GM12878 (cell line): ENCODE results near the gene ISM1. TPM values are rescaled to one million over a fixed set of nuclear protein-coding genes. Genes with fewer than 3 reads are reported as not detected.

Source experiments
- ATAC-seq: fragments of 200-7000 bp; cut with Tn5 transposase; 3 replicates; pipeline ENCODE4 v1.9.1; 2020; ENCODE audit warnings: mild to moderate bottlenecking, moderate library complexity
- BruUV-seq: library from RNA; stranded (reverse); fragments of 400-500 nt; replicated peaks from 2 replicates; lab custom pipeline; 2021; lab: Mats Ljungman, UMichigan
- CTCF ChIA-PET: fragments of 300-600 bp; sonication (Branson Sonifier 250); formaldehyde crosslinking; extraction: SDS; loops from one replicate; lab custom pipeline; 2021; ENCODE audit warnings: inconsistent platforms; lab: Yijun Ruan, JAX
- POLR2A ChIA-PET: fragments of 350-600 bp; formaldehyde crosslinking; extraction: SDS; loops from one replicate; lab custom pipeline; 2021; ENCODE audit warnings: inconsistent platforms; lab: Charles Lee
- RAD21 ChIA-PET: fragments of 300-600 bp; sonication (Branson Sonifier 250); formaldehyde crosslinking; loops from one replicate; lab custom pipeline; 2023; ENCODE audit warnings: antibody characterized with exemption; ENCODE audit not compliant: unreplicated experiment; lab: Charles Lee
- SMC1A ChIA-PET: fragments of 300-600 bp; sonication (Branson Sonifier 250); formaldehyde crosslinking; loops from one replicate; lab custom pipeline; 2023; ENCODE audit not compliant: unreplicated experiment, uncharacterized antibody; lab: Charles Lee
- DNase-seq: peaks from one replicate; pipeline ENCODE4 v3.0.0-alpha.2; 2011; ENCODE audit warnings: low read depth, low spot score
- FAIRE-seq: peaks from 3 replicates; lab custom pipeline; 2011; peaks lifted over from hg19 to GRCh38; lab: Jason Lieb, UNC
- H2AFZ ChIP-seq: 2 replicates; pipeline ENCODE4 v1.6.0; 2011; ENCODE audit warnings: low read depth, low read length, control low read depth; ENCODE audit not compliant: control insufficient read depth
- H3K27ac ChIP-seq: 2 replicates; pipeline ENCODE4 v1.5.1; 2011; ENCODE audit warnings: control low read depth; ENCODE audit not compliant: control insufficient read depth, insufficient read depth
- H3K27me3 ChIP-seq, 2 experiments: replicated peaks in 1 of 2; 2 replicates each; pipeline versions ENCODE4 v1.6.0 to v1.6.1; 2011; ENCODE audit warnings: low read length in 1 of 2; ENCODE audit not compliant: control insufficient read depth in 2 of 2, insufficient read depth in 2 of 2
- H3K36me3 ChIP-seq, 2 experiments: 2 replicates each; pipeline ENCODE4 v1.5.1; 2011; ENCODE audit warnings: low read length in 1 of 2; ENCODE audit not compliant: control insufficient read depth in 2 of 2, insufficient read depth in 2 of 2
- H3K4me1 ChIP-seq: 2 replicates; pipeline ENCODE4 v1.6.1; 2011; ENCODE audit warnings: mild to moderate bottlenecking, low read length, moderate library complexity, mixed read lengths; ENCODE audit not compliant: control insufficient read depth, insufficient read depth
- H3K4me2 ChIP-seq: 2 replicates; pipeline ENCODE4 v1.6.0; 2011; ENCODE audit warnings: control low read depth; ENCODE audit not compliant: control insufficient read depth, insufficient read depth
- H3K4me3 ChIP-seq: fragments of 200-600 bp; sonication (generic); 2 replicates; pipeline ENCODE4 v1.5.1; 2016
- H3K79me2 ChIP-seq: 2 replicates; pipeline ENCODE4 v1.6.0; 2011; ENCODE audit warnings: low read length; ENCODE audit not compliant: control insufficient read depth, insufficient read depth
- H3K9ac ChIP-seq: 2 replicates; pipeline ENCODE4 v1.8.0; 2011; ENCODE audit warnings: low read length, control low read depth, mixed read lengths; ENCODE audit not compliant: control insufficient read depth, insufficient read depth
- H3K9me3 ChIP-seq: replicated peaks from 3 replicates; pipeline ENCODE4 v1.5.1; 2011; ENCODE audit warnings: mild to moderate bottlenecking, low read length; ENCODE audit not compliant: control insufficient read depth, insufficient read depth
- H4K20me1 ChIP-seq: 2 replicates; pipeline ENCODE4 v1.6.0; 2011; ENCODE audit not compliant: control insufficient read depth, insufficient read depth
- BHLHE40 ChIP-seq, 2 experiments: fragments of 450-650 bp in 1 of 2; IDR thresholded peaks; 2 replicates each; pipeline ENCODE4 v1.6.1; 2011 to 2017; ENCODE audit warnings: low read depth in 2 of 2, borderline replicate concordance in 1 of 2, improper control_type of control experiment in 1 of 2, low read length in 1 of 2, mild to moderate bottlenecking in 1 of 2
- CHD2 ChIP-seq: IDR thresholded peaks from 2 replicates; pipeline ENCODE4 v1.6.1; 2011; ENCODE audit warnings: low read depth, low read length, improper control_type of control experiment, borderline replicate concordance
- EED ChIP-seq: sonication (generic); IDR thresholded peaks from 2 replicates; pipeline ENCODE4 v1.6.1; 2016; ENCODE audit warnings: antibody characterized with exemption, low read depth
- GATAD2B ChIP-seq: fragments of 450-650 bp; conservative IDR thresholded peaks from 2 replicates; pipeline ENCODE4 v1.6.1; 2017; ENCODE audit warnings: low read depth, mild to moderate bottlenecking, moderate library complexity
- HCFC1 ChIP-seq: fragments of 150-350 bp; IDR thresholded peaks from 2 replicates; pipeline ENCODE4 v1.6.1; 2014; ENCODE audit warnings: low read length
- HDAC6 ChIP-seq: fragments of 200-600 bp; sonication (generic); IDR thresholded peaks from one replicate; pipeline ENCODE4 v1.8.0; 2017; ENCODE audit warnings: antibody characterized with exemption; ENCODE audit not compliant: unreplicated experiment
- HDGF ChIP-seq: fragments of 450-650 bp; IDR thresholded peaks from 2 replicates; pipeline ENCODE4 v1.6.1; 2016; ENCODE audit warnings: antibody characterized with exemption
- MTA3 ChIP-seq: IDR thresholded peaks from 2 replicates; pipeline ENCODE4 v1.6.1; 2012; ENCODE audit warnings: low read length, inconsistent platforms, borderline replicate concordance
- NFYB ChIP-seq: IDR thresholded peaks from 2 replicates; pipeline ENCODE4 v1.6.1; 2011; ENCODE audit warnings: low read depth, mild to moderate bottlenecking, low read length, improper control_type of control experiment, moderate library complexity; ENCODE audit not compliant: insufficient read depth
- RUNX3 ChIP-seq: IDR thresholded peaks from 2 replicates; pipeline ENCODE4 v1.6.1; 2012; ENCODE audit warnings: low read length, inconsistent platforms
- SIX5 ChIP-seq: IDR thresholded peaks from 2 replicates; pipeline ENCODE4 v1.6.1; 2011; ENCODE audit warnings: mild to moderate bottlenecking, low read depth, low read length, moderate library complexity; ENCODE audit not compliant: severe bottlenecking
- STAT3 ChIP-seq: IDR thresholded peaks from 2 replicates; pipeline ENCODE4 v1.6.1; 2011; ENCODE audit warnings: low read depth, low read length, improper control_type of control experiment
- SUPT20H ChIP-seq: IDR thresholded peaks from 2 replicates; pipeline ENCODE4 v1.6.1; 2011; ENCODE audit warnings: low read depth, mild to moderate bottlenecking, low read length, moderate library complexity, borderline replicate concordance; ENCODE audit not compliant: control insufficient read depth
- TCF12 ChIP-seq: IDR thresholded peaks from 2 replicates; pipeline ENCODE4 v1.6.1; 2011; ENCODE audit warnings: low read depth, mild to moderate bottlenecking, low read length
- YY1 ChIP-seq: IDR thresholded peaks from 2 replicates; pipeline ENCODE4 v1.6.1; 2011; ENCODE audit warnings: low read depth, mild to moderate bottlenecking, low read length
- ZNF207 ChIP-seq: fragments of 450-650 bp; IDR thresholded peaks from 2 replicates; pipeline ENCODE4 v1.6.1; 2014; ENCODE audit warnings: antibody characterized with exemption, mild to moderate bottlenecking, borderline replicate concordance
- ZNF384 ChIP-seq: IDR thresholded peaks from 2 replicates; pipeline ENCODE4 v1.6.1; 2012; ENCODE audit warnings: low read depth, mild to moderate bottlenecking, low read length, improper control_type of control experiment, borderline replicate concordance
- WGBS: methylation state at CpG from one replicate; pipeline ENCODE4 v1.1.6; 2016; ENCODE audit warnings: low lambda C conversion rate; ENCODE audit not compliant: insufficient replicate concordance, insufficient coverage; ENCODE audit errors: missing lambda C conversion rate; 5-methylcytosine and 5-hydroxymethylcytosine counted together
- in situ Hi-C: fragments of 300-500 bp; cut with MboI; formaldehyde crosslinking; loops from 9 replicates; pipeline ENCODE4 v1.14.3; 2018; ENCODE audit warnings: mixed read lengths
- intact Hi-C: fragments of 100-400 bp; cut with micrococcal nuclease; formaldehyde crosslinking; loops from one replicate; pipeline ENCODE4 v1.14.2; 2022; ENCODE audit not compliant: unreplicated experiment
- polyA plus RNA-seq, 11 experiments: library from polyadenylated mRNA; depleted of rRNA in 4 of 11; unstranded in 6 of 11; stranded (reverse) in 5 of 11; fragments of >200 nt; fragmentation: Nextera tagmentation in 4 of 11; fragmentation: Illumina TruSeq in 1 of 11; extraction: Ambion mirVana in 4 of 11; extraction: Trizol in 1 of 11; gene quantifications; 1 replicate in 1 of 11; 2 replicates in 10 of 11; pipeline versions ENCODE4 v1.2.1 to v1.2.3, GENCODE V29; 2011 to 2016; ENCODE audit warnings: inconsistent platforms in 2 of 11, missing spikeins in 2 of 11, low read depth in 1 of 11
- total RNA-seq, 4 experiments: library from RNA; depleted of rRNA in 3 of 4; stranded (reverse); fragments of >200 nt in 3 of 4; fragmentation: Illumina TruSeq in 1 of 4; extraction: Trizol in 1 of 4; gene quantifications; 2 replicates each; pipeline versions ENCODE4 v1.2.1 to v1.2.3, GENCODE V29; 2013 to 2021
- TF ChIP-seq, protein P1 (sequence below): IDR thresholded peaks from 2 replicates; pipeline ENCODE4 v1.6.1; 2011; ENCODE audit warnings: low read depth, low read length, improper control_type of control experiment, borderline replicate concordance
- TF ChIP-seq, protein P2 (sequence below): fragments of 150-350 bp; IDR thresholded peaks from 2 replicates; pipeline ENCODE4 v1.6.1; 2014; ENCODE audit warnings: mild to moderate bottlenecking, low read depth, low read length

ISM1 gene
- total and polyA plus RNA-seq, 10 of the 15 experiments (the other 5 are each of a cell fraction or from before 2014, with no cell fraction given) = 0.01 to 0.03 TPM; not detected in 8

DNA sequence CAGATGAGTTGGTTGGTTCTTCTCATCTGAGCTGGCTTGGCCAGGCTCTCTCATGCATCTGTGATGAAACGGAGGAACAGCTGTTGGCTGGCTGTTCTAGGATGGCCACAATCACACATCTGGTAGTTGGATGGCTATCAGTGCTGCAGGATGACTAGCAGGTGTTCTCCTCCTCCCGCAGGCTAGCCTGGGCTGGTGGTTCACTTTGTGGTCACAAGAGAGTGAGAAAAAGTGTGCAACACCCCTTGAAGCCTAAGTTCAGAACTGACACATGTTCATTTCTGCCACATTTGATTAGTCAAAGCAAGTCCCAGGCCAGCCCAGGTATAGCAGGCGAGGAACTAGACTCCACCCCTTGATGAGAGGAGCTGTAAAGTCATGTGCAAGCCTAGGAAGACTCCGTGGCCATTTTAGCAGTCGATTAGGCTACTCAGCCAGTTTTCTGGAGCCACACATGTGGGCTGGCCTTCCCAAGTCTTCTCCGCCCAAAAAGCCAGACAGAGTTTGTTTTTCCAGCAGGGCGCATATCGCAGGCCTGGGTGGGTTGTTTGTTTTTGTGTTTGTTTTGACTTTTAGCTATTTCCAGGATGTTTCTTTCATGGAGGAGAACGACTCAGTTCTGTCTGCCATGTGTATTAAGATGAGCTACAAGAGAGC lies 120.8 kb downstream of the ISM1 start:
- ATAC-seq (peak; percentile 35), DNase-seq (no peak), FAIRE-seq (no peak)
- 41% methylated on average over 9 of the region's 9 CpGs for WGBS
- Histone ChIP-seq H3K27me3 (no peaks in the 10 kb centered on the region), H3K27ac (no peak overlapping the region), H3K9ac (no peak overlapping the region), H4K20me1 (no peaks in the 10 kb centered on the region), H3K4me2 (no peak overlapping the region), H3K4me1 (no peaks in the 10 kb centered on the region; the same call in 1 of the 2 replicates), H3K9me3 (no peaks in the 10 kb centered on the region), H3K36me3 (no peaks in the 10 kb centered on the region), H3K79me2 (no peaks in the 10 kb centered on the region), H3K4me3 (no peak overlapping the region), H2AFZ (no peak overlapping the region)
- POLR2A ChIA-PET = interaction anchor here (0.8 kb wide), 1 partner anchor 11 kb away, joined by 4 read pairs; no protein-coding TSS in a partner anchor
- intact Hi-C loops = no loop called here
- RAD21 ChIA-PET = interaction anchor here (0.8 to 5.7 kb wide), 6 partner anchors 9 to 221 kb away, joined by 4 to 54 read pairs (median 10); no protein-coding TSS in a partner anchor
- CTCF ChIA-PET = interaction anchor here (0.9 to 3.8 kb wide), 6 partner anchors 11 to 232 kb away, joined by 3 to 19 read pairs (median 3); no protein-coding TSS in a partner anchor
- SMC1A ChIA-PET = interaction anchor here (0.9 to 14.3 kb wide), 11 partner anchors 10 to 205 kb away, joined by 3 to 165 read pairs (median 6); no protein-coding TSS in a partner anchor
- in situ Hi-C loops = no loop called here
- BruUV-seq = no TSS peak
- TF ChIP-seq MTA3 = no peak
- TF ChIP-seq ZNF384 = no peak
- no peak for TF ChIP-seq GATAD2B
- TF ChIP-seq TCF12 = peak; percentile 82
- no peak for TF ChIP-seq CHD2
- TF ChIP-seq RUNX3 = peak; percentile 68
- no peak for TF ChIP-seq EED
- TF ChIP-seq, protein P1, sequence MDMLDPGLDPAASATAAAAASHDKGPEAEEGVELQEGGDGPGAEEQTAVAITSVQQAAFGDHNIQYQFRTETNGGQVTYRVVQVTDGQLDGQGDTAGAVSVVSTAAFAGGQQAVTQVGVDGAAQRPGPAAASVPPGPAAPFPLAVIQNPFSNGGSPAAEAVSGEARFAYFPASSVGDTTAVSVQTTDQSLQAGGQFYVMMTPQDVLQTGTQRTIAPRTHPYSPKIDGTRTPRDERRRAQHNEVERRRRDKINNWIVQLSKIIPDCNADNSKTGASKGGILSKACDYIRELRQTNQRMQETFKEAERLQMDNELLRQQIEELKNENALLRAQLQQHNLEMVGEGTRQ = no peak
- TF ChIP-seq BHLHE40 (IDR thresholded peaks at IDR 0.05; ENCODE audit: borderline replicate concordance in 1 of 2, low read depth in 2 of 2, low read length in 1 of 2) = peak in 1 of 2 experiments; percentile 10; a peak in 1 of 4 replicates
- TF ChIP-seq HCFC1 = no peak
- TF ChIP-seq STAT3 = no peak
- TF ChIP-seq NFYB = no peak
- TF ChIP-seq SIX5 = no peak
- TF ChIP-seq HDGF = no peak
- no peak for TF ChIP-seq ZNF207
- TF ChIP-seq HDAC6 = no peak
- TF ChIP-seq YY1 = 0 out of 2 replicates have a peak, but pooled peaks have one; percentile 16
- TF ChIP-seq, protein P2, sequence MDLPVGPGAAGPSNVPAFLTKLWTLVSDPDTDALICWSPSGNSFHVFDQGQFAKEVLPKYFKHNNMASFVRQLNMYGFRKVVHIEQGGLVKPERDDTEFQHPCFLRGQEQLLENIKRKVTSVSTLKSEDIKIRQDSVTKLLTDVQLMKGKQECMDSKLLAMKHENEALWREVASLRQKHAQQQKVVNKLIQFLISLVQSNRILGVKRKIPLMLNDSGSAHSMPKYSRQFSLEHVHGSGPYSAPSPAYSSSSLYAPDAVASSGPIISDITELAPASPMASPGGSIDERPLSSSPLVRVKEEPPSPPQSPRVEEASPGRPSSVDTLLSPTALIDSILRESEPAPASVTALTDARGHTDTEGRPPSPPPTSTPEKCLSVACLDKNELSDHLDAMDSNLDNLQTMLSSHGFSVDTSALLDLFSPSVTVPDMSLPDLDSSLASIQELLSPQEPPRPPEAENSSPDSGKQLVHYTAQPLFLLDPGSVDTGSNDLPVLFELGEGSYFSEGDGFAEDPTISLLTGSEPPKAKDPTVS = no peak
- no peak for TF ChIP-seq SUPT20H
